ENCODE measurements around the gene EHBP1.

- TF ChIP-seq MAX (IDR thresholded peaks at IDR 0.05; ENCODE audit: low read depth, low read length) (no peak), POLR2A (IDR thresholded peaks at IDR 0.05; ENCODE audit: extremely low read depth, insufficient read length) (no peak), MYC (IDR thresholded peaks at IDR 0.05; ENCODE audit: low read depth, low read length) (no peak)
- TF ChIP-seq, protein P1, sequence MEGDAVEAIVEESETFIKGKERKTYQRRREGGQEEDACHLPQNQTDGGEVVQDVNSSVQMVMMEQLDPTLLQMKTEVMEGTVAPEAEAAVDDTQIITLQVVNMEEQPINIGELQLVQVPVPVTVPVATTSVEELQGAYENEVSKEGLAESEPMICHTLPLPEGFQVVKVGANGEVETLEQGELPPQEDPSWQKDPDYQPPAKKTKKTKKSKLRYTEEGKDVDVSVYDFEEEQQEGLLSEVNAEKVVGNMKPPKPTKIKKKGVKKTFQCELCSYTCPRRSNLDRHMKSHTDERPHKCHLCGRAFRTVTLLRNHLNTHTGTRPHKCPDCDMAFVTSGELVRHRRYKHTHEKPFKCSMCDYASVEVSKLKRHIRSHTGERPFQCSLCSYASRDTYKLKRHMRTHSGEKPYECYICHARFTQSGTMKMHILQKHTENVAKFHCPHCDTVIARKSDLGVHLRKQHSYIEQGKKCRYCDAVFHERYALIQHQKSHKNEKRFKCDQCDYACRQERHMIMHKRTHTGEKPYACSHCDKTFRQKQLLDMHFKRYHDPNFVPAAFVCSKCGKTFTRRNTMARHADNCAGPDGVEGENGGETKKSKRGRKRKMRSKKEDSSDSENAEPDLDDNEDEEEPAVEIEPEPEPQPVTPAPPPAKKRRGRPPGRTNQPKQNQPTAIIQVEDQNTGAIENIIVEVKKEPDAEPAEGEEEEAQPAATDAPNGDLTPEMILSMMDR (IDR thresholded peaks at IDR 0.05; ENCODE audit: low read depth, low read length) = no peak
Observed at GRCh38 chr2:63001576-63001975, 296.1 kb downstream of the EHBP1 start.
